IMR-90 (cell line): ENCODE results near the gene PPIB. TPM values are rescaled to one million over a fixed set of nuclear protein-coding genes. Genes with fewer than 3 reads are reported as not detected.

Experiments used
- ATAC-seq: fragments of 200-7000 bp; cut with Tn5 transposase; 2 replicates; pipeline ENCODE4 v1.9.1; 2020; ENCODE audit warnings: low read depth, mild to moderate bottlenecking, moderate library complexity
- BruUV-seq: library from RNA; stranded (reverse); fragments of 400-500 nt; replicated peaks from 2 replicates; lab custom pipeline; 2021; lab: Mats Ljungman, UMichigan
- CTCF ChIA-PET: fragments of 300-600 bp; formaldehyde crosslinking; extraction: SDS; loops from one replicate; lab custom pipeline; 2021; ENCODE audit warnings: antibody characterized with exemption; lab: Yijun Ruan, JAX
- POLR2A ChIA-PET: fragments of 300-600 bp; sonication (Branson Sonifier 250); formaldehyde crosslinking; loops from one replicate; lab custom pipeline; 2022; ENCODE audit warnings: antibody characterized with exemption; ENCODE audit not compliant: unreplicated experiment; lab: Charles Lee
- DNase-seq: peaks from one replicate; pipeline ENCODE4 v3.0.0; 2013
- H2AFZ ChIP-seq: replicated peaks from 2 replicates; pipeline ENCODE3; 2013; ENCODE audit warnings: low read length, mild to moderate bottlenecking; ENCODE audit not compliant: poor library complexity
- H2AK5ac ChIP-seq: 2 replicates; pipeline ENCODE4 v1.6.1; 2013; ENCODE audit warnings: low read depth, low read length, inconsistent platforms
- H2AK9ac ChIP-seq: replicated peaks from 2 replicates; pipeline ENCODE3; 2013; ENCODE audit warnings: mild to moderate bottlenecking, low read depth, low read length, moderate library complexity; ENCODE audit not compliant: poor library complexity
- H2BK120ac ChIP-seq: 2 replicates; pipeline ENCODE4 v1.6.1; 2013; ENCODE audit warnings: low read depth, low read length, inconsistent platforms
- H2BK15ac ChIP-seq: 3 replicates; pipeline ENCODE4 v1.6.1; 2013; ENCODE audit warnings: low read depth, low read length, inconsistent platforms
- H2BK20ac ChIP-seq: 2 replicates; pipeline ENCODE4 v1.6.1; 2013; ENCODE audit warnings: low read depth, mild to moderate bottlenecking, inconsistent platforms, low read length, moderate library complexity
- H2BK5ac ChIP-seq: 2 replicates; pipeline ENCODE4 v1.6.1; 2013; ENCODE audit warnings: mild to moderate bottlenecking, low read depth, low read length, inconsistent platforms; ENCODE audit not compliant: poor library complexity, severe bottlenecking
- H3K14ac ChIP-seq: replicated peaks from 2 replicates; pipeline ENCODE4 v1.6.1; 2013; ENCODE audit warnings: low read depth, low read length, inconsistent platforms
- H3K18ac ChIP-seq: 2 replicates; pipeline ENCODE4 v1.6.1; 2013; ENCODE audit warnings: low read depth, low read length, control low read depth
- H3K23ac ChIP-seq: 2 replicates; pipeline ENCODE4 v1.6.1; 2013; ENCODE audit warnings: low read depth, low read length, inconsistent platforms
- H3K27ac ChIP-seq: 2 replicates; pipeline ENCODE4 v1.5.1; 2013; ENCODE audit warnings: mild to moderate bottlenecking, control low read depth, low read length; ENCODE audit not compliant: insufficient read depth
- H3K27me3 ChIP-seq: 2 replicates; pipeline ENCODE4 v1.6.1; 2013; ENCODE audit warnings: low read length; ENCODE audit not compliant: control insufficient read depth, insufficient read depth
- H3K36me3 ChIP-seq: 2 replicates; pipeline ENCODE4 v1.6.1; 2013; ENCODE audit warnings: low read length, mixed read lengths; ENCODE audit not compliant: control insufficient read depth, insufficient read depth
- H3K4ac ChIP-seq: 2 replicates; pipeline ENCODE4 v1.6.1; 2013; ENCODE audit warnings: low read depth, low read length, inconsistent platforms
- H3K4me1 ChIP-seq: 2 replicates; pipeline ENCODE4 v1.6.1; 2013; ENCODE audit warnings: low read length, mixed read lengths; ENCODE audit not compliant: control insufficient read depth, insufficient read depth
- H3K4me2 ChIP-seq: 2 replicates; pipeline ENCODE4 v1.6.1; 2013; ENCODE audit warnings: low read depth, mild to moderate bottlenecking, control low read depth, low read length, moderate library complexity
- H3K4me3 ChIP-seq: 2 replicates; pipeline ENCODE4 v1.5.1; 2013; ENCODE audit warnings: low read depth, mild to moderate bottlenecking, control low read depth, low read length, moderate library complexity; ENCODE audit not compliant: insufficient read depth
- H3K56ac ChIP-seq: 2 replicates; pipeline ENCODE4 v1.6.1; 2013; ENCODE audit warnings: low read length, inconsistent platforms; ENCODE audit not compliant: insufficient read depth; ENCODE audit errors: extremely low read depth
- H3K79me1 ChIP-seq, 2 experiments: 2 replicates each; pipeline ENCODE4 v1.6.1; 2013; ENCODE audit warnings: low read length in 2 of 2, inconsistent platforms in 1 of 2, low read depth in 1 of 2
- H3K9ac ChIP-seq: 2 replicates; pipeline ENCODE4 v1.6.1; 2013; ENCODE audit warnings: low read depth, low read length, control low read depth
- H3K9me1 ChIP-seq: 2 replicates; pipeline ENCODE4 v1.6.1; 2013; ENCODE audit warnings: low read length, inconsistent platforms; ENCODE audit not compliant: insufficient read depth
- H3K9me3 ChIP-seq: 2 replicates; pipeline ENCODE4 v1.6.1; 2013; ENCODE audit warnings: low read length; ENCODE audit not compliant: control insufficient read depth, insufficient read depth
- H4K20me1 ChIP-seq: 2 replicates; pipeline ENCODE4 v1.6.1; 2013; ENCODE audit warnings: low read length, inconsistent platforms; ENCODE audit not compliant: insufficient read depth
- H4K5ac ChIP-seq: 2 replicates; pipeline ENCODE4 v1.6.1; 2013; ENCODE audit warnings: mild to moderate bottlenecking, low read depth, low read length, control low read depth
- H4K8ac ChIP-seq, 2 experiments: 2 replicates each; pipeline ENCODE4 v1.6.1; 2013; ENCODE audit warnings: low read depth in 2 of 2, low read length in 2 of 2, control low read depth in 1 of 2, inconsistent platforms in 1 of 2
- H4K91ac ChIP-seq: 2 replicates; pipeline ENCODE4 v1.6.1; 2013; ENCODE audit warnings: low read depth, low read length, inconsistent platforms; ENCODE audit not compliant: insufficient read depth
- BHLHE40 ChIP-seq: fragments of 150-350 bp; IDR thresholded peaks from 2 replicates; pipeline ENCODE4 v1.6.1; 2016; ENCODE audit warnings: mild to moderate bottlenecking, low read depth, low read length
- CEBPB ChIP-seq: IDR thresholded peaks from 2 replicates; pipeline ENCODE4 v1.6.1; 2012; ENCODE audit warnings: low read depth, low read length, improper control_type of control experiment
- CHD1 ChIP-seq: IDR thresholded peaks from 2 replicates; pipeline ENCODE4 v1.6.1; 2012; ENCODE audit warnings: low read depth, low read length, improper control_type of control experiment
- FOS ChIP-seq: fragments of 150-350 bp; IDR thresholded peaks from 2 replicates; pipeline ENCODE4 v1.6.1; 2016; ENCODE audit warnings: low read depth, low read length
- MAFK ChIP-seq: IDR thresholded peaks from 2 replicates; pipeline ENCODE4 v1.6.1; 2012; ENCODE audit warnings: low read depth, low read length, improper control_type of control experiment
- MAZ ChIP-seq: IDR thresholded peaks from 2 replicates; pipeline ENCODE4 v1.6.1; 2012; ENCODE audit warnings: low read depth, mild to moderate bottlenecking, low read length, improper control_type of control experiment, moderate library complexity, borderline replicate concordance
- MXI1 ChIP-seq: IDR thresholded peaks from 2 replicates; pipeline ENCODE4 v1.6.1; 2012; ENCODE audit warnings: low read depth, mild to moderate bottlenecking, low read length, moderate library complexity, borderline replicate concordance
- NFE2L2 ChIP-seq: fragments of 150-350 bp; IDR thresholded peaks from 2 replicates; pipeline ENCODE4 v1.6.1; 2016; ENCODE audit warnings: low read depth, mild to moderate bottlenecking, low read length
- POLR2A ChIP-seq: IDR thresholded peaks from 2 replicates; pipeline ENCODE4 v1.6.1; 2012; ENCODE audit warnings: mild to moderate bottlenecking, low read depth, low read length
- RAD21 ChIP-seq: IDR thresholded peaks from 2 replicates; pipeline ENCODE4 v1.6.1; 2012; ENCODE audit warnings: low read length, improper control_type of control experiment
- RCOR1 ChIP-seq: IDR thresholded peaks from 2 replicates; pipeline ENCODE4 v1.6.1; 2012; ENCODE audit warnings: mild to moderate bottlenecking, low read length, improper control_type of control experiment; ENCODE audit not compliant: insufficient replicate concordance
- RFX5 ChIP-seq: IDR thresholded peaks from 2 replicates; pipeline ENCODE4 v1.8.0; 2012; ENCODE audit warnings: low read depth, mild to moderate bottlenecking, low read length, moderate library complexity
- SMC3 ChIP-seq: fragments of 150-350 bp; IDR thresholded peaks from 2 replicates; pipeline ENCODE4 v1.6.1; 2016; ENCODE audit warnings: low read depth, mild to moderate bottlenecking, antibody characterized with exemption, low read length, moderate library complexity
- WGBS, 2 experiments: methylation state at CpG; one replicate each; pipeline versions ENCODE4 v1.1.5 to v1.1.7; 2013; ENCODE audit warnings: missing lambda C conversion rate in 2 of 2; ENCODE audit not compliant: insufficient read length in 1 of 2; ENCODE audit errors: extremely low coverage in 2 of 2; 5-methylcytosine and 5-hydroxymethylcytosine counted together
- dilution Hi-C: fragments of 300-500 bp; cut with HindIII; formaldehyde crosslinking; loops from one replicate; pipeline ENCODE4 v1.14.3; 2018; ENCODE audit warnings: low sequenced_read_pairs; ENCODE audit not compliant: unreplicated experiment
- in situ Hi-C: fragments of 300-500 bp; cut with MboI; formaldehyde crosslinking; loops from 3 replicates; pipeline ENCODE4 v1.14.3; 2019; ENCODE audit warnings: low sequenced_read_pairs, inconsistent platforms, mixed read lengths
- intact Hi-C: fragments of 100-400 bp; cut with micrococcal nuclease; formaldehyde crosslinking; loops from 2 replicates; pipeline ENCODE4 v1.10.0; 2022
- polyA plus RNA-seq, 3 experiments: library from polyadenylated mRNA; depleted of rRNA; stranded (reverse); fragments of >200 nt; gene quantifications; 2 replicates each; pipeline ENCODE4 v1.2.3, GENCODE V29; 2012; ENCODE audit warnings: low replicate concordance in 1 of 3
- total RNA-seq: library from RNA; depleted of rRNA; stranded (reverse); fragments of >200 nt; gene quantifications from 2 replicates; pipeline ENCODE4 v1.2.3, GENCODE V29; 2012
- TF ChIP-seq, protein P1 (sequence below): fragments of 150-350 bp; IDR thresholded peaks from 2 replicates; pipeline ENCODE4 v1.6.1; 2016; ENCODE audit warnings: low read depth, mild to moderate bottlenecking, low read length, moderate library complexity, borderline replicate concordance
- TF ChIP-seq, protein P2 (sequence below): fragments of 150-350 bp; IDR thresholded peaks from 2 replicates; pipeline ENCODE4 v1.6.1; 2017; ENCODE audit warnings: mild to moderate bottlenecking, antibody characterized with exemption, low read length, low read depth

Gene PPIB
- total and polyA plus RNA-seq, 2 of the 4 experiments (the other 2 are of a cell fraction), result 1,358 to 1,682 TPM

DNA sequence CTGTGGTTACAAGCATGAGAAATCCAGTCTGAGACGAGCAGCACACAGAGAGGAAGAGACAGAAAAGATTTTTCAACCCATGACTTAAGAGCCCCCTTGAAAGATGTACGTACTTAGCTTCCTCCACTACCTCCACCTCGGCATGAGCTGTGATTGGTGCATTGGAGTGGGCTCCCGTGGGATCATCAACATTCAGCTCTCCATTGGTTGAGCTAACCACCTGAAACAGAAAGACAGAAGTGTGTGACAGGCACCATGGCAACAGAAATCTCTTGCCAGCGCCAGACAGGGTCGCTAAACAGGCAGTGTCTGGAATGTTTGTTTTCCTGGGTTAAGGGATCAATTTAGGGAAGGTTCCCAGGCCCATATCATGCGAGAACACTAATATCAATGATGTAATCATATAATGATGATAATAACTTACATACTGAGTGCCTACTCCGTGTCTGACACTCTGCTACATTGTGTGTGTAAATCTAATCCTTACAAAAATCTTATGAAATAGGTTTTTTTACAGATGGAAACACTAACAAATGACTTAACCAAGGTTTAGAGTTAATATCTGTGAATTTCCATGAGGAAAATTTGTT lies 17.5 kb upstream of the PPIB start:
- H3K27ac ChIP-seq, result no peak overlapping the region
- H2AFZ ChIP-seq, result no peak overlapping the region
- BruUV-seq, result no TSS peak
- H3K18ac ChIP-seq, result no peak overlapping the region
- intact Hi-C loops (no loop called here), dilution Hi-C loops (no loop called here), in situ Hi-C loops (loop anchor here (25.0 kb wide), 1 partner anchor 482 kb away; no protein-coding TSS in a partner anchor)
- H4K91ac ChIP-seq, result no peak overlapping the region
- H2BK5ac ChIP-seq, result no peak overlapping the region
- H2AK5ac ChIP-seq, result no peak overlapping the region
- peaks cover 23% of the 10 kb centered on the region for H3K36me3 ChIP-seq
- no peak overlapping the region for H2BK120ac ChIP-seq
- no peak overlapping the region for H3K4me3 ChIP-seq
- DNase-seq, result no peak
- WGBS, 2 experiments, result no CpG with 5 or more reads among the region's 8 CpGs
- TF ChIP-seq CEBPB (no peak), RCOR1 (no peak), MXI1 (no peak), SMC3 (no peak), NFE2L2 (no peak), BHLHE40 (no peak), CHD1 (no peak), RFX5 (no peak), MAZ (no peak), MAFK (no peak), FOS (no peak), POLR2A (no peak), RAD21 (no peak)
- TF ChIP-seq, protein P1, sequence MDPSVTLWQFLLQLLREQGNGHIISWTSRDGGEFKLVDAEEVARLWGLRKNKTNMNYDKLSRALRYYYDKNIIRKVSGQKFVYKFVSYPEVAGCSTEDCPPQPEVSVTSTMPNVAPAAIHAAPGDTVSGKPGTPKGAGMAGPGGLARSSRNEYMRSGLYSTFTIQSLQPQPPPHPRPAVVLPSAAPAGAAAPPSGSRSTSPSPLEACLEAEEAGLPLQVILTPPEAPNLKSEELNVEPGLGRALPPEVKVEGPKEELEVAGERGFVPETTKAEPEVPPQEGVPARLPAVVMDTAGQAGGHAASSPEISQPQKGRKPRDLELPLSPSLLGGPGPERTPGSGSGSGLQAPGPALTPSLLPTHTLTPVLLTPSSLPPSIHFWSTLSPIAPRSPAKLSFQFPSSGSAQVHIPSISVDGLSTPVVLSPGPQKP, result no peak
- TF ChIP-seq, protein P2, sequence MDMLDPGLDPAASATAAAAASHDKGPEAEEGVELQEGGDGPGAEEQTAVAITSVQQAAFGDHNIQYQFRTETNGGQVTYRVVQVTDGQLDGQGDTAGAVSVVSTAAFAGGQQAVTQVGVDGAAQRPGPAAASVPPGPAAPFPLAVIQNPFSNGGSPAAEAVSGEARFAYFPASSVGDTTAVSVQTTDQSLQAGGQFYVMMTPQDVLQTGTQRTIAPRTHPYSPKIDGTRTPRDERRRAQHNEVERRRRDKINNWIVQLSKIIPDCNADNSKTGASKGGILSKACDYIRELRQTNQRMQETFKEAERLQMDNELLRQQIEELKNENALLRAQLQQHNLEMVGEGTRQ, result no peak
- no peaks in the 10 kb centered on the region for H4K20me1 ChIP-seq
- no peak overlapping the region for H3K56ac ChIP-seq
- H3K9me1 ChIP-seq, result peaks cover 2% of the 10 kb centered on the region; the same call in 1 of the 2 replicates
- no peak overlapping the region for H3K14ac ChIP-seq
- no peaks in the 10 kb centered on the region for H3K4me1 ChIP-seq
- ChIA-PET POLR2A (no interaction called here), CTCF (interaction anchor here (0.6 kb wide), 1 partner anchor 13 kb away, joined by 3 read pairs; no protein-coding TSS in a partner anchor)
- H3K4me2 ChIP-seq, result no peak overlapping the region
- ATAC-seq, result no peak
- H3K27me3 ChIP-seq, result no peaks in the 10 kb centered on the region
- H4K5ac ChIP-seq, result no peak overlapping the region
- no peak overlapping the region for H3K23ac ChIP-seq
- H4K8ac ChIP-seq, result no peak overlapping the region
- 0 out of 4 replicates have a peak, but pooled peaks cover 0 to 4% of the 10 kb centered on the region in 2 experiments for H3K79me1 ChIP-seq
- H3K4ac ChIP-seq, result no peak overlapping the region
- no peak overlapping the region for H2AK9ac ChIP-seq
- H2BK20ac ChIP-seq, result no peak overlapping the region
- H2BK15ac ChIP-seq, result no peak overlapping the region
- no peaks in the 10 kb centered on the region for H3K9me3 ChIP-seq
- no peak overlapping the region for H3K9ac ChIP-seq
